GM23338 (cell line): ENCODE data around the gene FAM20A. TPM values are rescaled to one million over a fixed set of nuclear protein-coding genes. Genes with fewer than 3 reads are reported as not detected.

Experiments
- ATAC-seq: fragments of 200-7000 bp; cut with Tn5 transposase; 3 replicates; pipeline ENCODE4 v1.9.1; 2020
- DNase-seq: peaks from one replicate; pipeline ENCODE4 v3.0.0-alpha.2; 2015; ENCODE audit warnings: low spot score
- H2AFZ ChIP-seq: fragments of 200-600 bp; sonication (generic); 2 replicates; pipeline ENCODE4 v1.8.0; 2016; ENCODE audit warnings: antibody characterized with exemption, mild to moderate bottlenecking, moderate library complexity
- H3F3A ChIP-seq: fragments of 200-600 bp; sonication (generic); replicated peaks from 2 replicates; pipeline ENCODE4 v1.8.0; 2017; ENCODE audit warnings: antibody characterized with exemption, mixed run types, low read depth
- H3K27ac ChIP-seq: fragments of 200-600 bp; sonication (generic); 2 replicates; pipeline ENCODE4 v1.6.1; 2016; ENCODE audit warnings: low read depth
- H3K27me3 ChIP-seq: fragments of 200-600 bp; sonication (generic); 2 replicates; pipeline ENCODE4 v1.8.0; 2016; ENCODE audit warnings: mild to moderate bottlenecking, mixed run types, moderate library complexity; ENCODE audit not compliant: insufficient read depth
- H3K36me3 ChIP-seq: fragments of 200-600 bp; sonication (generic); 2 replicates; pipeline ENCODE4 v1.8.0; 2016; ENCODE audit warnings: mild to moderate bottlenecking; ENCODE audit not compliant: insufficient read depth
- H3K4me1 ChIP-seq: fragments of 200-600 bp; sonication (generic); 2 replicates; pipeline ENCODE4 v1.8.0; 2016; ENCODE audit warnings: mild to moderate bottlenecking, moderate library complexity; ENCODE audit not compliant: insufficient read depth
- H3K4me2 ChIP-seq: fragments of 200-600 bp; sonication (generic); 2 replicates; pipeline ENCODE4 v1.7.1; 2017; ENCODE audit warnings: mixed run types
- H3K4me3 ChIP-seq: fragments of 200-600 bp; sonication (generic); 2 replicates; pipeline ENCODE4 v1.6.1; 2016; ENCODE audit warnings: mixed run types
- H3K79me2 ChIP-seq: fragments of 200-600 bp; sonication (generic); replicated peaks from 2 replicates; pipeline ENCODE4 v1.8.0; 2017; ENCODE audit warnings: mild to moderate bottlenecking; ENCODE audit not compliant: insufficient read depth
- H3K9me2 ChIP-seq: fragments of 200-600 bp; sonication (generic); 2 replicates; pipeline ENCODE4 v1.8.0; 2017; ENCODE audit not compliant: insufficient read depth
- H4K20me1 ChIP-seq: fragments of 200-600 bp; sonication (generic); replicated peaks from 2 replicates; pipeline ENCODE4 v1.8.0; 2017; ENCODE audit warnings: mild to moderate bottlenecking; ENCODE audit not compliant: insufficient read depth
- H3K27ac Mint-ChIP-seq: 2 replicates; pipeline ENCODE4 v1.8.0; 2020; ENCODE audit warnings: inconsistent platforms, mild to moderate bottlenecking, moderate library complexity, mixed read lengths
- H3K27me3 Mint-ChIP-seq: 3 replicates; pipeline ENCODE4 v1.8.0; 2022; ENCODE audit warnings: low read depth, mild to moderate bottlenecking, moderate library complexity, mixed read lengths, inconsistent platforms; ENCODE audit not compliant: insufficient read depth, poor library complexity
- H3K36me3 Mint-ChIP-seq: 3 replicates; pipeline ENCODE4 v1.8.0; 2021; ENCODE audit warnings: low read depth, mild to moderate bottlenecking, inconsistent platforms, moderate library complexity, mixed read lengths
- H3K4me1 Mint-ChIP-seq: 3 replicates; pipeline ENCODE4 v1.8.0; 2020; ENCODE audit warnings: mild to moderate bottlenecking, inconsistent platforms, mixed read lengths
- H3K4me3 Mint-ChIP-seq: 3 replicates; pipeline ENCODE4 v1.8.0; 2021; ENCODE audit warnings: moderate library complexity, mild to moderate bottlenecking, inconsistent platforms, mixed read lengths
- H3K9me3 Mint-ChIP-seq: 3 replicates; pipeline ENCODE4 v1.8.0; 2020; ENCODE audit warnings: moderate library complexity, mild to moderate bottlenecking, inconsistent platforms, mixed read lengths
- CREB1 ChIP-seq: fragments of 250-450 bp; sonication (Bioruptor Pico); IDR thresholded peaks from 2 replicates; pipeline ENCODE4 v1.5.0; 2020; ENCODE audit warnings: low read depth, mild to moderate bottlenecking, moderate library complexity
- EZH2phosphoT487 ChIP-seq: fragments of 200-600 bp; sonication (generic); IDR thresholded peaks from one replicate; pipeline ENCODE4 v1.8.1; 2018; ENCODE audit warnings: antibody characterized with exemption; ENCODE audit not compliant: unreplicated experiment
- JUNB ChIP-seq: IDR thresholded peaks from one replicate; pipeline ENCODE4 v1.6.1; 2016; ENCODE audit warnings: antibody characterized with exemption; ENCODE audit not compliant: unreplicated experiment
- NANOG ChIP-seq: IDR thresholded peaks from 2 replicates; pipeline ENCODE4 v1.6.1; 2016; ENCODE audit warnings: antibody characterized with exemption, borderline replicate concordance
- POLR2AphosphoS5 ChIP-seq: IDR thresholded peaks from 2 replicates; pipeline ENCODE4 v1.6.1; 2016; ENCODE audit warnings: antibody characterized with exemption, low read depth
- STAT1 ChIP-seq: IDR thresholded peaks from one replicate; pipeline ENCODE4 v1.6.1; 2016; ENCODE audit warnings: antibody characterized with exemption; ENCODE audit not compliant: unreplicated experiment
- ZNF114 ChIP-seq: fragments of 250-450 bp; sonication (Bioruptor Pico); IDR thresholded peaks from 2 replicates; pipeline ENCODE4 v1.5.0; 2020; ENCODE audit warnings: mild to moderate bottlenecking, moderate library complexity
- ZNF331 ChIP-seq: fragments of 250-450 bp; sonication (Bioruptor Pico); IDR thresholded peaks from 2 replicates; pipeline ENCODE4 v1.5.0; 2020; ENCODE audit warnings: low read depth, mild to moderate bottlenecking, moderate library complexity
- ZNF462 ChIP-seq: fragments of 250-450 bp; sonication (Bioruptor Pico); IDR thresholded peaks from 2 replicates; pipeline ENCODE4 v1.5.0; 2020; ENCODE audit warnings: mild to moderate bottlenecking, moderate library complexity
- polyA plus RNA-seq: library from polyadenylated mRNA; unstranded; fragments of >200 nt; fragmentation: Nextera tagmentation; extraction: Ambion mirVana; gene quantifications from 2 replicates; pipeline ENCODE4 v1.2.1, GENCODE V29; 2016
- total RNA-seq: library from RNA; depleted of rRNA; stranded (reverse); fragments of >200 nt; shearing (Covaris generic); gene quantifications from 2 replicates; pipeline ENCODE4 v1.2.3, GENCODE V29; 2014

FAM20A gene
- total and polyA plus RNA-seq, 2 experiments from 2014 or later: 1.3 to 1.6 TPM

DNA sequence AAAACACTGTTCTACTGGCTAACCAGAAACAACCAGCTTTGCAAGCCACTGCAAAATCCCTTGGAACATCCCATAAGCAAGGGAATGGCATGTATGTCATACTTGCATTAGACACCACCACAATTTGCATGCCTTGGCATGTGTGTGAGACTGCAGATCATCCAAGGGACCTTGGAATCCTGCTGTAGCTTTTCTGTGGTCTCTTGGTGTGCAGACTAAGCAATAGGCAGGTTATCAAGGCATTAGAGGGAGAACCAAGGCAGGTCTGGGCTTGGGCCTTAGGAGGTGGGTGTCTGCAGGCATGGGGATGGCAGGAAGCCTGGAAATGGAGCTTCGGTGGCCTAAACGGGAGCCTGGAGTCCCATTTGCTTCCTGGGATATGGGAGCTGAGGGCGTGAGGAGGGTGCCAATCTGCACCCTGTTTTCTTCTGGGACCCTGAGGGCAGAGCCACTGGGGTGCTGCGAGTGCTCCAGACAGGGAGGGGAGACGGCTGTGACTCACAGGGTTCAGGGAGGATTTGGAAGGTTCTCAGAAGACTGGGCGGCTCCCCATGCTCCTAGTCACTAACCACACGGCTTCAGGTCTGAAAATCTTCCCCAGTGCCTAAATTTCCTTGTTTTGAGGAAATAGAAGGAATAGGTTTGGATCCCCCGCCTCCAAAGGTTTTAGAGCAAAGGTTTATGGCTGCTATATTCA lies 36.6 kb downstream of the FAM20A start:
- H3K27me3 Mint-ChIP-seq: no peaks in the 10 kb centered on the region
- H3K4me3 Mint-ChIP-seq: no peak overlapping the region
- peak overlapping the region; percentile 46; the same call in 1 of the 2 replicates for H3K27ac Mint-ChIP-seq
- Histone ChIP-seq H3K79me2 (no peaks in the 10 kb centered on the region), H4K20me1 (no peaks in the 10 kb centered on the region), H3F3A (no peaks in the 10 kb centered on the region), H3K9me2 (no peaks in the 10 kb centered on the region), H3K27ac (no peak overlapping the region), H3K4me2 (no peak overlapping the region), H3K36me3 (no peaks in the 10 kb centered on the region), H3K4me1 (no peaks in the 10 kb centered on the region), H3K4me3 (no peak overlapping the region), H3K27me3 (no peaks in the 10 kb centered on the region), H2AFZ (no peak overlapping the region)
- TF ChIP-seq POLR2AphosphoS5 (no peak), EZH2phosphoT487 (no peak), CREB1 (CRISPR knock-in tag) (no peak), ZNF114 (CRISPR knock-in tag) (no peak), JUNB (no peak), STAT1 (no peak), ZNF331 (CRISPR knock-in tag) (no peak), NANOG (no peak), ZNF462 (CRISPR knock-in tag) (no peak)
- peaks cover 3% of the 10 kb centered on the region; the same call in 1 of the 3 replicates for H3K9me3 Mint-ChIP-seq
- H3K36me3 Mint-ChIP-seq: no peaks in the 10 kb centered on the region
- no peaks in the 10 kb centered on the region for H3K4me1 Mint-ChIP-seq
- ATAC-seq: no peak
- no peak for DNase-seq
